ENCODE measurements around the gene MSMP. TPM values are rescaled to one million over a fixed set of nuclear protein-coding genes. Genes with fewer than 3 reads are reported as not detected.

The MSMP gene
- total RNA-seq, 1 donor from 2014 or later, result not detected

- peaks cover 20% of the 10 kb centered on the region for H3K4me1 ChIP-seq (ENCODE audit: insufficient read depth, low read length)
- H2AFZ ChIP-seq (ENCODE audit: low read depth, low read length), result no peak overlapping the region
- Mint-ChIP-seq H3K27ac (ENCODE audit: unreplicated experiment) (peak overlapping the region; percentile 60), H3K36me3 (ENCODE audit: low read depth, unreplicated experiment) (peaks cover 22% of the 10 kb centered on the region), H3K4me3 (ENCODE audit: unreplicated experiment) (peak overlapping the region; percentile 17), H3K4me1 (ENCODE audit: low read depth, unreplicated experiment) (peaks cover 30% of the 10 kb centered on the region), H3K9me3 (ENCODE audit: unreplicated experiment) (no peaks in the 10 kb centered on the region), H3K27me3 (ENCODE audit: low read depth, unreplicated experiment) (peaks cover 4% of the 10 kb centered on the region)
- FAIRE-seq (no peak), DNase-seq (ENCODE audit: low read depth) (peak; percentile 53)
- no peaks in the 10 kb centered on the region for H3K9me3 ChIP-seq (ENCODE audit: insufficient read depth, low read depth, low read length)
- peak overlapping the region; percentile 4 for H3K4me2 ChIP-seq (ENCODE audit: low read length)
- no peak overlapping the region for H3K9ac ChIP-seq (ENCODE audit: low read length)
- no peak overlapping the region for H3K4me3 ChIP-seq (ENCODE audit: insufficient read depth, low read depth, low read length)
- no peaks in the 10 kb centered on the region for H3K27me3 ChIP-seq (ENCODE audit: insufficient read depth, low read length)
- H4K20me1 ChIP-seq (ENCODE audit: insufficient read depth, low read length), result peaks cover 3% of the 10 kb centered on the region
- H3K36me3 ChIP-seq (ENCODE audit: insufficient read depth, low read length), result peaks cover 10% of the 10 kb centered on the region
- H3K79me2 ChIP-seq (ENCODE audit: insufficient read depth, low read length), result peaks cover 20% of the 10 kb centered on the region
- no peak overlapping the region for H3K27ac ChIP-seq (ENCODE audit: low read depth, low read length)
- TF ChIP-seq CTCF (IDR thresholded peaks at IDR 0.05; ENCODE audit: insufficient read depth, low read depth, low read length) (no peak), EZH2 (IDR thresholded peaks at IDR 0.05; ENCODE audit: insufficient read depth, low read length) (no peak)
Observed at GRCh38 chr9:35798658-35799374, 44.7 kb upstream of the MSMP start.

- Histone ChIP-seq H3K27ac (ENCODE audit: low read depth, low read length) (no peak overlapping the region), H3K9me3 (ENCODE audit: insufficient read depth, low read depth, low read length) (no peaks in the 10 kb centered on the region), H3K36me3 (ENCODE audit: insufficient read depth, low read length) (peaks cover 6% of the 10 kb centered on the region), H3K27me3 (ENCODE audit: insufficient read depth, low read length) (no peaks in the 10 kb centered on the region), H2AFZ (ENCODE audit: low read depth, low read length) (no peak overlapping the region), H3K4me1 (ENCODE audit: insufficient read depth, low read length) (peaks cover 31% of the 10 kb centered on the region), H3K9ac (ENCODE audit: low read length) (no peak overlapping the region), H3K4me3 (ENCODE audit: insufficient read depth, low read depth, low read length) (no peak overlapping the region), H3K79me2 (ENCODE audit: insufficient read depth, low read length) (peaks cover 32% of the 10 kb centered on the region), H4K20me1 (ENCODE audit: insufficient read depth, low read length) (peaks cover 3% of the 10 kb centered on the region), H3K4me2 (ENCODE audit: low read length) (no peak overlapping the region)
- TF ChIP-seq EZH2 (IDR thresholded peaks at IDR 0.05; ENCODE audit: insufficient read depth, low read length) (no peak), CTCF (IDR thresholded peaks at IDR 0.05; ENCODE audit: insufficient read depth, low read depth, low read length) (no peak)
- DNase-seq (ENCODE audit: low read depth) (peak; percentile 18), FAIRE-seq (no peak)
- Mint-ChIP-seq H3K36me3 (ENCODE audit: low read depth, unreplicated experiment) (peaks cover 22% of the 10 kb centered on the region), H3K4me3 (ENCODE audit: unreplicated experiment) (peak overlapping the region; percentile 66), H3K9me3 (ENCODE audit: unreplicated experiment) (no peaks in the 10 kb centered on the region), H3K4me1 (ENCODE audit: low read depth, unreplicated experiment) (peaks cover 37% of the 10 kb centered on the region), H3K27ac (ENCODE audit: unreplicated experiment) (no peak overlapping the region), H3K27me3 (ENCODE audit: low read depth, unreplicated experiment) (peaks cover 4% of the 10 kb centered on the region)
Observed at GRCh38 chr9:35797311-35798109, 43.4 kb upstream of the MSMP start.

Measured in astrocyte (in vitro differentiated cells and primary cell).